HG03196 (cell line): ENCODE measurements around the gene VPS8.
"Not testable (repeated sequence)": the region's sequence is repeated elsewhere in the genome, so short reads cannot be mapped to it uniquely, and the experiment has no call there.

ENCODE experiments used
- ATAC-seq: cut with Tn5 transposase; IDR thresholded peaks from one replicate; pipeline ENCODE4 v1.9.1; 2021; ENCODE audit not compliant: unreplicated experiment

VPS8 gene

GRCh38 chr3:184848934-184849333, 37.0 kb downstream of the VPS8 start:
- no peak for ATAC-seq

DNA sequence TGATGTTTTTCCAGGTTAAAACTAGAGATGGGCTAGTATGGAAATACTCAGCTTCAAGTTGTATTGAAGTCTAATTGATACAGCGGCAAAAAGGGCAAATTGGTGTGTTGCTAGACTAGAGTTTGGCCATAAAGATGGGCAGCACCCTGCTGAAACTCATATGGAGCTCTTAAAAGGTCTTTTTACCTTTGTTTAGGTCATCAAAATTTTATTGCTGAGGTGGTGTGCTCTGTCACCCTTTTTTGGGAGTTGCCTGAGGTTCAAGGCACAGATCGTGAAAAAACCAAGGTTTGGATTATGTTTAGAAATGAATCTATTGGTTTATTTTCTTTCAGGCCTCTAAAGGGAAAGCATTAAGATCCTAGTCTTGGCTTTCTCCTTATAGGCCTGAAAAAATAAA, 38.2 kb downstream of the VPS8 start:
- no peak for ATAC-seq

GRCh38 chr3:184857099-184857498, 45.1 kb downstream of the VPS8 start:
- no peak for ATAC-seq

DNA sequence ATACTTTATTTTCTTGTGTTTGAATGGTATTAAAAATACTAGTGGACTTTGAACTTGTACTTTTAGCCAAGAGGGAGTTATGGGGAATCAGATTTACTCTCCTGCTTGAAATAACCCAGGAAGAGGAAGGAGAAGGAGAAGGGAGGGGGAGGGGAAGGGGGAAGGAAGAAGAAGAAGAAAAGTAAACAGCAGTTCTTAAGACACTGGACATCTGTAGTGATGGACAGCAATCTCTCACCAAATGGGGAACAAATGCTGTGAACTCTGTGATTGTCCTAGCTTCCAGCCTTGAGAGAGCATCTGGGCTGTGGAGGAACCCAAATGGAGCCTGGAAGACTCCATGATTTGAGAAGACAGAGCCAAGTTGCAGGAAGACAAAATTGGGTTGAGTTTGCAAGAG, 52.0 kb downstream of the VPS8 start:
- ATAC-seq = no peak

DNA sequence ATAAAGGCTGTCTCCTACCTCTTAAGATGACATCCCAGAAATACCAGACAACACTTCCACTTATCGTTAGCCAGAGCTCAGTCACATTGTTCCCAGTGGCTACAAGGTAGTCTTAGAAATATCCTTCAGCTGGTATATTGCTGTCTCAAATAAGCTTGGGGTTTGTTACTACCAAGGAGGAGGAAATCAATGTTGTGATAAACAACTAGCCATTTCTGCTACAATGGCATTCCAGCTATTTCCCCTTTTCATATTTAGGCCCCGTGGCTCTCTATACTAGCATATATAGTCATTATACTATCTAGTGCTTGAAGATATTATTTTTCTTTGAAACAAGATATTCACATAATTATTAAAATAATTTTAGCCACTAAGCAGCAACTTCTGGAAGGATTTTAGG, 56.5 kb downstream of the VPS8 start:
- ATAC-seq = no peak

DNA sequence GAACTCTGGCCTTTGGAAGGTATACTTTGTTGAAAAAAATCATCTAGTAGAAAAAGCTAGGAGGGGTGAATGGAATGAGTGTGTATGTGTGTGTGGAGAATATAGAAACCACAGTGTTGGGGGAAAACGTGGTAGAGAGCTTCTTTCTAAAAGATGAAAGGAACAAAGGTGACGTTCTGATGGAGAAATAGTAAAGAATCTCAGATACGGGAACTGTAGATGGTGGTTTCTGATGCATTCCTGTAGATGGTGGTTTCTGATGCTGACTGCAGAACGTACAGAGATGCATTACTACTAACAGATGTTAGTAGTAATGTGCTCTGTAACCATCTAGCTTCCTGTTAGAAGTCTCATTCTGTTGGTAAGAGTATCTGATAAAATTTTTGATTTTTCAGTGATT, 60.2 kb downstream of the VPS8 start:
- no peak for ATAC-seq

GRCh38 chr3:184873141-184873540, 61.2 kb downstream of the VPS8 start:
- ATAC-seq = no peak

GRCh38 chr3:184874709-184875644, 63.0 kb downstream of the VPS8 start:
- no peak for ATAC-seq

DNA sequence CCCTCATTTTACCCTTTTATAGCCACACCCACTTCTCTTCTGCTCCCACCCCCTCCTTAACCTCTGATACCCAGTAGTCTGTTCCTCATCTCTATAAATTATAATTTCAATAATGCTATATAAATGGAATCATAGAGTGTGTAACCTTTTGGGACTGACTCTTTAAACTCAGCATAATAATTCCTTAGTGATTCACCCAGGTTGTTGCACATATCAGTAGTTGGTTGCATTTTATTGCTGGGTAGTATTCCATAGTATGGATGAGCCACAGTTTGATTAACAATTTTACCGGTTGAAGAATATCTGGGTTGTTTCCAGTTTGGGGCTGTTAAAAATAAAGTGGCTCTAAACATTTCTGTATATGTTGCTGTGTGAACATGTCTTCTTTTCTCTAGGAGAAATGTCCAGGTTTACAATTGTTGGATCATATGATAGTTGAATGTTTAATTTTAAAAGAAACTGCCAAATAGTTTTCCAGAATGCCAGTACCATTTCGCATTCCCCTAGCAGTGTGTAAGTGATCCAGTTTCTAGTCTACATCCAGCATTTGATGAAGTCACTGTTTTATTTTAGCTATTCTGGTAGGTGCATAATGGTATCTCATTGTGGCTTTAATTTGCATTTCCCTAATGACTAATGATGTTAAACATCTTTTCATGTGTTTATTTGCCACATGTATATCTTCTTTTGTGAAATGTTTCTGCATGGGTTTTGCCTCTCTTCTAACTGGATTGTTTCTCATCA, 68.5 kb downstream of the VPS8 start:
- ATAC-seq = no peak

GRCh38 chr3:184884359-184885017, 72.5 kb downstream of the VPS8 start:
- ATAC-seq = peak; percentile 73

DNA sequence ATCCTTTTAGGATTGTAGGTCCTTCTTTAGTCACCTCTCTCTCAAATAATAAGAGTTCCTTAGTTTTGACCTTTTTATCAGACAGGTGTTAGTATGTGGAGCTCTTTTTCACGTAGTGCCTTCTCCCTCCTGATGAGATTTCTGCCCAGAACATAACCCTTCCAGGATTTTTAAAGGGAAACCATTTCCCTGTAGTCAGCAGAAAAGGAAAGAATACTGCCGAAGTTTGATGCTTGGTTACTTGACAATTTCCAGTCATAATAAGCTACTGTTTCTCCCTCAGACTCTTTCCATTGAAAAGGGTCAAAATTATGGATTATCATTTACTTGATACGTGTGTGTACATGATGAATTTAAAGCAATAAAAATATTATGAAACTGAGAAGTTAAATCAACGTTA, 73.1 kb downstream of the VPS8 start:
- ATAC-seq = no peak

DNA sequence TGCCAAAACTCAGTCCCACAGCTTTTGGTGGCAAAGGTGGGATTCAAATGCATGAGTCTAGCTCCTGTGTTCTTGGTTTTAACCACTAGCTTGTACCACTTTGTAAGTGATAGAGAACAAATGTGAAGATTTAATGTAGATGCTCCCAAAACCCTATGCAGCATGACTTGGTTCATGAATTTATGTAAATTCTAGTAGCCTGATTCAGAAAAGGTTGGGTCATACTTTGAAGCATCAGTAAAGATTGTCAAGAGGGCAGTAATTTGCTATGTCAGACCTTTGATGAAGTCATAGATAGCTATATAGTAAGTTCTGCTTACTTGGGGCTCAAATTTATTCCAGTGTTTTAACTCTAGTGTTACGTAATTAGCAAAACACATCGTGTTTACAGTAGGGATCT, 75.6 kb downstream of the VPS8 start:
- ATAC-seq = no peak

- ATAC-seq = no peak
Measured at GRCh38 chr3:184889312-184889904, 77.4 kb downstream of the VPS8 start.

DNA sequence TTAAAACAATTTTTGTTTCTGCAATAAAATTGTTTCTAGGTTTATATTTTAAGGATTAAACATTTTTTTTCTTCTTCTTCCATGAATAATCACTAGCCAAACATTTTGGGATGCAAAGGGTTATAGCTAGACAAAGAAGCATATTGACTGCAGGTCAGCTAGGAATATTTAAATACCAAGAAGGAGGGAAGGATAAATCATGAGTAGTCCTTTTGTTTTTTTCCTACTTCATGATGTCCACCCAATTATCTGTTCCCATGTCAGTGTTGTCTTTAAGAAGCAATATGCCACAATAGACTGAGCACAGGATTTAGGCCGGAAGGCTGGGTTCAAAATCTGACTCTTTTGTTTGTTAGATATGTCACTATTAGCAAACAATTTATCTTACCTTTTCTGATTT, 82.1 kb downstream of the VPS8 start:
- no peak for ATAC-seq

DNA sequence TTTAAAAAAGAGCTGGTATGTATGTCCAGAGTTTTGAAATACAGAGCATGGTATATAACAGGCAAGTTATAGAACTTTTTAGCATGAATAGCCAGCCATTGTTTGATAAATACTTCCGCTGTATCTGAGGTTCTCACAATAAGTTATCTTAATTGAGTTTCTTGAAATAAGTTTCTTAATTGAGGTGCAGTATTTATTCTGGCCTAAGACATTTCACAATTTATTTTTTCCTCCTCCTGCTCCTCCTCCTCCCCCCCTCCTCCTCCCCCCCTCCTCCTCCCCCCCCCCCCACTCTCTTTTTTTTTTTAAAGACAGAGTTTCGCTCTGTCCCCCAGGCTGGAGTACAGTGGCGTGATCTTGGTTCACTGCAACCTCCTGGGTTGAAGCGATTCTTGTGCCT, 83.4 kb downstream of the VPS8 start:
- ATAC-seq = no peak

DNA sequence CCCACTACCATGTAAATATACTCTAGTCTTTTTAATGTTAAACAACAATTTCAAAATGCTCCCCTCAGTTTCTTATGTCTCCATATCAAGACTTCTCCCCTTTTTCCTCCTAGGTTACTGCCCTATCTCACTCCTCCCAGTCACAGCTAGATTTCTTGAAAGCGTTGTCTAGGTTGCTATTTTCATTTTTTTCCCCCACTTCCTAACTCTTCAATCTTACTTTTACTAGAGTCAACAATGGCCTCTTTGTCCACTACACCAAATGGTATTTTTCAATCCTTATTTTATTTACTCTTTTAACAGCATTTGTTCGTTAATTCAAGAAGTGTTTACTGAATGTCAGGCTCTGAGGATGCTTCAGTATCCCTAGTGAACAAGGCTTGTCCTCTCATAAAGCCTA, 84.4 kb downstream of the VPS8 start:
- no peak for ATAC-seq

DNA sequence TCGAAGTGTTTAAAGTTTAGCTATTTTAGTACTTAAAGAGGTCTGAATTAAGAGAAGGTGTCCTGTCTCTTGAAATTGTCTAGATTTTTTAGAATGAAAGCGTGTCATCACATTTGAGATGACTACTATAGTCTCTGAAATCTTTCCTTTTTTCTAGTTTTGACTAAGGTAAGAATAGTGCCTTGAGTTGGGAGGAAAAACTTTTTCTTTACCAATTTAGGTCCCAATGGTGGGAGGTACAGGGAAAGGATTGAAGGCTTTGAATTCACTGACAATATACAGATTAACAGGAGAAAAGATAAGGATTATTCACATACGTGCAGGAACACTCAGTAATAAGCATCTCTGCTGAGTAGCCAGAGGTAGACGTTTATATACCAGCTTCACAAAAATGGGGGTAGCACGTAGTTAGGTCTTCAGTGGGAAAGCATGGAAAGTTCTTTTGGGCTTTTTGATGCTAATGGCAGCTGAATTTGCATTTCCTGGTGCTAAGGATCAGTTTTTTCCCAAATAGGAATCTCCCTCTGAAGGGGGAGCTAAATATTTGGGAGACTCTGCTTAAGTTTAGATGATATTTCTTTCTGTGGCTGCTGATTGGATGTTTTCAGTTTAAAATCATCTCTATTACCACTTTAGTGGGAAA, 88.1 kb downstream of the VPS8 start:
- no peak for ATAC-seq

GRCh38 chr3:184907031-184907430, 95.1 kb downstream of the VPS8 start:
- not testable (repeated sequence) for ATAC-seq

DNA sequence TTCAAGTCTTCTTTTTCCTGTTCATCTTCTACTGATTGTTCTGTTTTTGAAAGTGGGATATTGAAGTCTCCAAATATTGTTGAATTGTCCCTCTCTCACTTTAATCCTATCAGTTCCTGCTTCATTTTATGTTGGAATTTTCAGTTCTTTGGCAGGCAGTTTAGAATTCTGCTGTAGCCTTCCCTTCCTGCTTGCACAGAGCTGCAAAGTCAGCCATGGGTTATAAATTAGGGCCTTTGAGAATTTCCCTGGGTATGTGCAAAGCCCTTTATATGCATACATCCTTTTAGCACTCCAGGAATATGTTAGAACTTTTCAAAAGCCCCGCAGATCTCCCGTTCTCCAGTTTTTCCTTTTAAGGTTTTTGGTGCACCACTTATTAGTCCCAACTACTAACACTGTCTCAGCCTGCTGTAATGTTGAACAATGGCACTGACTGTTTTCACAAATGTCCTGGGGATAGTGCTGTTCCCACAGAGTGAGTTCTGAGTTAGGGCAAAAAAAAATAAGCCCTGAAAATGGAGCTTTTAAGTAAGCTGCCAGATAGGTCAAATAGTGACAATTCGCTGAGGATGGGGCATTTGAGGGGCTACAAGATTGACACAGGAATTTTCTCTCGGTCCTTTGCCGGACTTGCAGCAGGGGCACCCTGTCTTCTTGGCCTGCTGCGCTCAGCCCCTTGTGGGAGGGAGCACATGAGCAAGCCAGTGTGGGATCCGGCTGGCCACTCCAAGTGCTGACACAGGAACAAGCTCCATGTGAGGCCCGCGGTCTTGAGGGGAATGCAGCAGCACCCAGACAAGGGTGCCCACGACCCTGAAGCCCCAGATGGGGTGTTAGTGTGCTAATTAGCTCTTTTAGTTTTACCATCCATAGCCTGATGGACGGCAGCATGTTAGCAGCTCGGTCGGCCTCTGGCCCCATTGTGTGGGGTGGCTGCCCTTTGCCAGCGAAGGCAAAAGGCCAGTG, 96.0 kb downstream of the VPS8 start:
- ATAC-seq = no peak

DNA sequence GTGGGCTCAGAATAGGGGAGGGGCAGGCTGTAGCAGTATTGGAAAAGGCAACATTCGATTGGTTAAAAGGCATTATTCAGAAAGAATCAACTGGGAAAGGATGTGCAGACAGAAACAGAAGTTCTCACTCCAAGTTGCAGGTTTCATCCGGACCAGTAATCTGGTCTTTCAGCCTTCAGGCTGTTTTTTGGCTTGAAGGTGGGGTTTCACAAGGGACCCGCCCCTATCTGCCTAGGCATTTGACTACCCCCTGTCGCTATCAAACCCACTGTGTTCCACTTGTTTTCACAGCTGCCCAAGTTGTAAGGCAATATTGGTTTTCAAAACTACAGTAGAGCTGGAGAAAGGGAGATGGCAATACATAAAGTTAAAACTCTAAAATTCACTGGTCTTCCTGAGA, 96.9 kb downstream of the VPS8 start:
- ATAC-seq = no peak
